ENCODE results near the gene MTHFSD. TPM values are rescaled to one million over a fixed set of nuclear protein-coding genes. Genes with fewer than 3 reads are reported as not detected.

MTHFSD gene
- total and polyA plus RNA-seq, 2 of the 8 experiments (the other 6 are each of a cell fraction or from before 2014, with no cell fraction given), result 7.1 to 9.8 TPM

- TF ChIP-seq JUN (IDR thresholded peaks at IDR 0.05; ENCODE audit: low read depth, low read length), result peak; percentile 47; the same call in 1 of the 2 replicates
- TF ChIP-seq KDM4A (IDR thresholded peaks at IDR 0.05; ENCODE audit: low read depth, low read length, severe bottlenecking), result peak; percentile 100
- peak; percentile 52 to 76 for TF ChIP-seq POLR2A (IDR thresholded peaks at IDR 0.05; ENCODE audit: control extremely low read depth in 1 of 2, low read depth in 2 of 2, low read length in 2 of 2)
- TF ChIP-seq TAF1 (IDR thresholded peaks at IDR 0.05; ENCODE audit: low read depth, low read length), result peak; percentile 84
- TF ChIP-seq ZNF274 (IDR thresholded peaks at IDR 0.05; ENCODE audit: borderline replicate concordance, extremely low read depth, low read length), result no peak
- TF ChIP-seq PHF8 (conservative IDR thresholded peaks at IDR 0.05; ENCODE audit: low read depth, low read length), result peak; percentile 83
- TF ChIP-seq KDM5A (IDR thresholded peaks at IDR 0.05; ENCODE audit: low read length), result peak; percentile 49
- no peak for TF ChIP-seq GABPA (IDR thresholded peaks at IDR 0.05; ENCODE audit: borderline replicate concordance, insufficient read depth, low read length)
- peak; percentile 92 for TF ChIP-seq NRF1 (IDR thresholded peaks at IDR 0.05; ENCODE audit: low read depth, low read length)
- TF ChIP-seq EP300 (IDR thresholded peaks at IDR 0.05; ENCODE audit: borderline replicate concordance in 1 of 2, low read depth in 2 of 2, low read length in 2 of 2), result no peak; a peak in 1 of 3 replicates
- peak; percentile 91 for TF ChIP-seq JUND (IDR thresholded peaks at IDR 0.05; ENCODE audit: low read length)
- TF ChIP-seq MAX (IDR thresholded peaks at IDR 0.05), result peak; percentile 81
- TF ChIP-seq POLR2AphosphoS5 (IDR thresholded peaks at IDR 0.05; ENCODE audit: low read depth, low read length), result peak; percentile 68
- peak; percentile 100 for TF ChIP-seq CREB1 (IDR thresholded peaks at IDR 0.05)
- 0 out of 2 replicates have a peak, but pooled peaks have one; percentile 5 for TF ChIP-seq CHD2 (IDR thresholded peaks at IDR 0.05; ENCODE audit: low read length)
- TF ChIP-seq KDM1A (IDR thresholded peaks at IDR 0.05; ENCODE audit: borderline replicate concordance, low read length), result 0 out of 2 replicates have a peak, but pooled peaks have one; percentile 9
- peak in 1 of 2 experiments; percentile 85; a peak in 2 of 4 replicates for TF ChIP-seq SIN3A (conservative IDR thresholded peaks at IDR 0.05 in 1 of 2, IDR thresholded peaks at IDR 0.05 in 1 of 2; ENCODE audit: low read depth in 1 of 2, low read length in 2 of 2)
- TF ChIP-seq USF2 (IDR thresholded peaks at IDR 0.05; ENCODE audit: low read length), result no peak
- 0 out of 2 replicates have a peak, but pooled peaks have one; percentile 18 for TF ChIP-seq ATF2 (IDR thresholded peaks at IDR 0.05; ENCODE audit: low read length)
- TF ChIP-seq SAP30 (IDR thresholded peaks at IDR 0.05; ENCODE audit: insufficient read depth, insufficient replicate concordance, low read length), result no peak
Measured at GRCh38 chr16:86554917-86555703, at the start of gene MTHFSD (continued).

Data from H1 (cell line).